GM12801 (cell line): Measurements from ENCODE around the gene PDZD2.

Source experiments
- CTCF ChIP-seq: IDR thresholded peaks from one replicate; pipeline ENCODE4 v1.5.1; 2011; ENCODE audit warnings: control low read depth; ENCODE audit not compliant: insufficient read length; ENCODE audit errors: extremely low read depth

PDZD2 gene

GRCh38 chr5:31937226-31937625, 298.3 kb downstream of the PDZD2 start:
- no peak for TF ChIP-seq CTCF

- TF ChIP-seq CTCF, result no peak
These were observed 298.8 kb downstream of the PDZD2 start for GRCh38 chr5:31937703-31938102.

- TF ChIP-seq CTCF, result no peak
These were observed 300.2 kb downstream of the PDZD2 start for GRCh38 chr5:31939151-31939550.

- no peak for TF ChIP-seq CTCF
These were observed 302.3 kb downstream of the PDZD2 start for GRCh38 chr5:31941151-31941755.

GRCh38 chr5:31942546-31942945, 303.6 kb downstream of the PDZD2 start:
- TF ChIP-seq CTCF, result no peak

GRCh38 chr5:31944684-31945445, 305.9 kb downstream of the PDZD2 start:
- no peak for TF ChIP-seq CTCF

GRCh38 chr5:31948006-31948405, 309.1 kb downstream of the PDZD2 start:
- no peak for TF ChIP-seq CTCF
